ENCODE results near the gene VEGFD.

Gene VEGFD

GRCh38 chrX:15404401-15405096 lies 20.3 kb upstream of the VEGFD start:
- no peak overlapping the region for H3K27ac ChIP-seq
- TF ChIP-seq CTCF (IDR thresholded peaks at IDR 0.05; ENCODE audit: low read depth, low read length): no peak
- H3K27me3 ChIP-seq (ENCODE audit: insufficient read depth, low read depth, severe bottlenecking): peaks cover 5% of the 10 kb centered on the region
- H3K36me3 ChIP-seq: no peaks in the 10 kb centered on the region
- H3K9me3 ChIP-seq (ENCODE audit: severe bottlenecking): no peaks in the 10 kb centered on the region
- DNase-seq: no peak
- no peak overlapping the region for H3K4me3 ChIP-seq (ENCODE audit: low read depth, low read length)

GRCh38 chrX:15401378-15401777 lies 17.2 kb upstream of the VEGFD start:
- H3K27ac ChIP-seq: no peak overlapping the region
- no peak for TF ChIP-seq CTCF (IDR thresholded peaks at IDR 0.05; ENCODE audit: low read depth, low read length)
- no peak overlapping the region for H3K4me3 ChIP-seq (ENCODE audit: low read depth, low read length)
- H3K27me3 ChIP-seq (ENCODE audit: insufficient read depth, low read depth, severe bottlenecking): peaks cover 2% of the 10 kb centered on the region
- DNase-seq: no peak
- H3K36me3 ChIP-seq: no peaks in the 10 kb centered on the region
- H3K9me3 ChIP-seq (ENCODE audit: severe bottlenecking): no peaks in the 10 kb centered on the region

GRCh38 chrX:15399962-15400391 lies 15.8 kb upstream of the VEGFD start:
- Histone ChIP-seq H3K36me3 (no peaks in the 10 kb centered on the region), H3K27me3 (ENCODE audit: insufficient read depth, low read depth, severe bottlenecking) (peaks cover 2% of the 10 kb centered on the region), H3K4me3 (ENCODE audit: low read depth, low read length) (no peak overlapping the region), H3K27ac (no peak overlapping the region), H3K9me3 (ENCODE audit: severe bottlenecking) (no peaks in the 10 kb centered on the region)
- DNase-seq: no peak
- no peak for TF ChIP-seq CTCF (IDR thresholded peaks at IDR 0.05; ENCODE audit: low read depth, low read length)

- peaks cover 2% of the 10 kb centered on the region for H3K27me3 ChIP-seq (ENCODE audit: insufficient read depth, low read depth, severe bottlenecking)
- H3K27ac ChIP-seq: no peak overlapping the region
- no peak for TF ChIP-seq CTCF (IDR thresholded peaks at IDR 0.05; ENCODE audit: low read depth, low read length)
- no peak for DNase-seq
- H3K36me3 ChIP-seq: no peaks in the 10 kb centered on the region
- H3K4me3 ChIP-seq (ENCODE audit: low read depth, low read length): no peak overlapping the region
- H3K9me3 ChIP-seq (ENCODE audit: severe bottlenecking): no peaks in the 10 kb centered on the region
These were observed 14.7 kb upstream of the VEGFD start for GRCh38 chrX:15398874-15399273.

- H3K9me3 ChIP-seq (ENCODE audit: severe bottlenecking): no peaks in the 10 kb centered on the region
- no peak overlapping the region for H3K27ac ChIP-seq
- no peak overlapping the region for H3K4me3 ChIP-seq (ENCODE audit: low read depth, low read length)
- DNase-seq: no peak
- peaks cover under 1% of the 10 kb centered on the region for H3K27me3 ChIP-seq (ENCODE audit: insufficient read depth, low read depth, severe bottlenecking)
- no peaks in the 10 kb centered on the region for H3K36me3 ChIP-seq
- no peak for TF ChIP-seq CTCF (IDR thresholded peaks at IDR 0.05; ENCODE audit: low read depth, low read length)
These were observed 11.6 kb upstream of the VEGFD start for GRCh38 chrX:15395789-15396188.

GRCh38 chrX:15391850-15392249 lies 7.6 kb upstream of the VEGFD start:
- Histone ChIP-seq H3K27me3 (ENCODE audit: insufficient read depth, low read depth, severe bottlenecking) (peaks cover 4% of the 10 kb centered on the region), H3K9me3 (ENCODE audit: severe bottlenecking) (no peaks in the 10 kb centered on the region), H3K4me3 (ENCODE audit: low read depth, low read length) (no peak overlapping the region), H3K27ac (no peak overlapping the region), H3K36me3 (no peaks in the 10 kb centered on the region)
- TF ChIP-seq CTCF (IDR thresholded peaks at IDR 0.05; ENCODE audit: low read depth, low read length): no peak
- DNase-seq: no peak
